Measurements from ENCODE around the gene GAREM1. TPM values are rescaled to one million over a fixed set of nuclear protein-coding genes. Genes with fewer than 3 reads are reported as not detected.
"Not testable (repeated sequence)": the region's sequence is repeated elsewhere in the genome, so short reads cannot be mapped to it uniquely, and the experiment has no call there.

Gene GAREM1
- total and polyA plus RNA-seq, 2 donors (not counting 1 experiment from before 2014, with no cell fraction given) = 0.92 to 1.5 TPM

- no peaks in the 10 kb centered on the region for H3K9me3 ChIP-seq (ENCODE audit: control insufficient read depth, insufficient read depth, low read depth, low read length)
- H3K27ac ChIP-seq (ENCODE audit: insufficient read depth, low read length) = no peak overlapping the region
- no peaks in the 10 kb centered on the region for H3K4me1 ChIP-seq (ENCODE audit: control insufficient read depth, extremely low read depth, insufficient read depth, low read length)
- peak overlapping the region; percentile 62 for H3K4me2 ChIP-seq (ENCODE audit: extremely low read depth, insufficient read depth, low read length)
- peak; percentile 35 for DNase-seq (ENCODE audit: low read depth in 2 of 2)
- TF ChIP-seq EZH2 (IDR thresholded peaks at IDR 0.05; ENCODE audit: low read length, missing control alignments) (no peak), CTCF (conservative IDR thresholded peaks at IDR 0.05 in 1 of 2, IDR thresholded peaks at IDR 0.05 in 1 of 2; ENCODE audit: low read depth in 1 of 2, low read length in 2 of 2) (no peak)
- no peak overlapping the region for H3K9ac ChIP-seq (ENCODE audit: insufficient read depth, low read length)
- H3K4me3 ChIP-seq (replicated peaks in 1 of 4; ENCODE audit: control extremely low read depth in 1 of 4, insufficient read depth in 1 of 4, low read depth in 3 of 4, low read length in 4 of 4) = no peak overlapping the region
- H3K27me3 ChIP-seq (ENCODE audit: control insufficient read depth, insufficient read depth, low read length) = no peaks in the 10 kb centered on the region
- H4K20me1 ChIP-seq (ENCODE audit: control insufficient read depth, extremely low read depth, insufficient read depth, low read length) = no peaks in the 10 kb centered on the region
- no peaks in the 10 kb centered on the region for H3K36me3 ChIP-seq (ENCODE audit: control insufficient read depth, insufficient read depth, low read length)
- peak overlapping the region; percentile 89 for H2AFZ ChIP-seq (ENCODE audit: low read length)
- no peaks in the 10 kb centered on the region for H3K79me2 ChIP-seq (ENCODE audit: control insufficient read depth, insufficient read depth, low read length)
Observed at GRCh38 chr18:32346671-32347070, 124.0 kb downstream of the GAREM1 start.

GRCh38 chr18:32343634-32344033 lies 127.0 kb downstream of the GAREM1 start:
- DNase-seq (ENCODE audit: low read depth in 2 of 2) = no peak
- H3K79me2 ChIP-seq (ENCODE audit: control insufficient read depth, insufficient read depth, low read length) = no peaks in the 10 kb centered on the region
- no peak overlapping the region for H3K4me3 ChIP-seq (replicated peaks in 1 of 4; ENCODE audit: control extremely low read depth in 1 of 4, insufficient read depth in 1 of 4, low read depth in 3 of 4, low read length in 4 of 4)
- no peak overlapping the region for H2AFZ ChIP-seq (ENCODE audit: low read length)
- H4K20me1 ChIP-seq (ENCODE audit: control insufficient read depth, extremely low read depth, insufficient read depth, low read length) = no peaks in the 10 kb centered on the region
- no peaks in the 10 kb centered on the region for H3K9me3 ChIP-seq (ENCODE audit: control insufficient read depth, insufficient read depth, low read depth, low read length)
- H3K9ac ChIP-seq (ENCODE audit: insufficient read depth, low read length) = no peak overlapping the region
- H3K4me2 ChIP-seq (ENCODE audit: extremely low read depth, insufficient read depth, low read length) = no peak overlapping the region
- H3K27me3 ChIP-seq (ENCODE audit: control insufficient read depth, insufficient read depth, low read length) = no peaks in the 10 kb centered on the region
- H3K27ac ChIP-seq (ENCODE audit: insufficient read depth, low read length) = no peak overlapping the region
- TF ChIP-seq EZH2 (IDR thresholded peaks at IDR 0.05; ENCODE audit: low read length, missing control alignments) (no peak), CTCF (conservative IDR thresholded peaks at IDR 0.05 in 1 of 2, IDR thresholded peaks at IDR 0.05 in 1 of 2; ENCODE audit: low read depth in 1 of 2, low read length in 2 of 2) (no peak)
- no peaks in the 10 kb centered on the region for H3K4me1 ChIP-seq (ENCODE audit: control insufficient read depth, extremely low read depth, insufficient read depth, low read length)
- no peaks in the 10 kb centered on the region for H3K36me3 ChIP-seq (ENCODE audit: control insufficient read depth, insufficient read depth, low read length)

- not testable (repeated sequence) for H3K36me3 ChIP-seq (ENCODE audit: control insufficient read depth, insufficient read depth, low read length); DNase-seq (ENCODE audit: low read depth in 2 of 2); H4K20me1 ChIP-seq (ENCODE audit: control insufficient read depth, extremely low read depth, insufficient read depth, low read length); H3K9me3 ChIP-seq (ENCODE audit: control insufficient read depth, insufficient read depth, low read depth, low read length); H3K4me2 ChIP-seq (ENCODE audit: extremely low read depth, insufficient read depth, low read length); H3K79me2 ChIP-seq (ENCODE audit: control insufficient read depth, insufficient read depth, low read length); H3K9ac ChIP-seq (ENCODE audit: insufficient read depth, low read length); H3K27me3 ChIP-seq (ENCODE audit: control insufficient read depth, insufficient read depth, low read length); H3K27ac ChIP-seq (ENCODE audit: insufficient read depth, low read length); H3K4me3 ChIP-seq (replicated peaks in 1 of 4; ENCODE audit: control extremely low read depth in 1 of 4, insufficient read depth in 1 of 4, low read depth in 3 of 4, low read length in 4 of 4); H3K4me1 ChIP-seq (ENCODE audit: control insufficient read depth, extremely low read depth, insufficient read depth, low read length); H2AFZ ChIP-seq (ENCODE audit: low read length)
Observed at GRCh38 chr18:32341112-32341511, 129.6 kb downstream of the GAREM1 start.
